HCT116 (cell line): ENCODE results near the gene SPSB4. TPM values are rescaled to one million over a fixed set of nuclear protein-coding genes. Genes with fewer than 3 reads are reported as not detected.

Source experiments
- ATAC-seq: fragments of 200-7000 bp; cut with Tn5 transposase; 2 replicates; pipeline ENCODE4 v1.9.1; 2020; ENCODE audit warnings: mild to moderate bottlenecking, moderate library complexity
- BruUV-seq: library from RNA; stranded (reverse); fragments of 400-500 nt; replicated peaks from 2 replicates; lab custom pipeline; 2021; lab: Mats Ljungman, UMichigan
- CTCF ChIA-PET: fragments of 300-600 bp; sonication (Branson Sonifier 250); formaldehyde crosslinking; loops from one replicate; lab custom pipeline; 2021; ENCODE audit warnings: antibody characterized with exemption; lab: Charles Lee
- POLR2A ChIA-PET: fragments of 300-600, 350-600 bp; sonication (Branson Sonifier 250); formaldehyde crosslinking; loops from one replicate; lab custom pipeline; 2021; ENCODE audit warnings: antibody characterized with exemption; lab: Charles Lee
- RAD21 ChIA-PET, 2 experiments: fragments of 300-600 bp; sonication (Branson Sonifier 250); formaldehyde crosslinking; loops; one replicate each; lab custom pipeline; 2023; ENCODE audit warnings: low total read pairs in 2 of 2; ENCODE audit not compliant: uncharacterized antibody in 2 of 2, unreplicated experiment in 2 of 2, low non-redundant PET in 1 of 2; lab: Charles Lee
- DNase-seq: peaks from one replicate; pipeline ENCODE4 v3.0.0-alpha.2; 2010; ENCODE audit warnings: low read depth, low spot score
- H2AFZ ChIP-seq: fragments of 200-600 bp; shearing (Covaris generic), sonication (generic); 2 replicates; pipeline ENCODE4 v1.6.1; 2017; ENCODE audit warnings: low read depth, mixed run types, mixed read lengths, antibody characterized with exemption, low read length; ENCODE audit not compliant: poor library complexity, severe bottlenecking
- H3K27ac ChIP-seq: 2 replicates; pipeline ENCODE4 v1.5.1; 2012; ENCODE audit warnings: low read depth, low read length
- H3K27me3 ChIP-seq: fragments of 200-600 bp; sonication (generic); 2 replicates; pipeline ENCODE4 v1.6.1; 2016; ENCODE audit warnings: mixed run types, low read length, mixed read lengths; ENCODE audit not compliant: insufficient read depth
- H3K36me3 ChIP-seq, 2 experiments: fragments of 200-500 bp in 1 of 2; fragments of 200-600 bp in 1 of 2; sonication (Bioruptor generic) in 1 of 2; sonication (generic) in 1 of 2; 2 replicates each; pipeline versions ENCODE4 v1.5.1 to v1.6.1; 2014 to 2016; ENCODE audit warnings: low read length in 2 of 2, inconsistent platforms in 1 of 2, mixed read lengths in 1 of 2, mixed run types in 1 of 2; ENCODE audit not compliant: insufficient read depth in 2 of 2, control insufficient read depth in 1 of 2
- H3K4me1 ChIP-seq, 2 experiments: fragments of 200-600 bp in 1 of 2; sonication (generic) in 1 of 2; 2 replicates each; pipeline versions ENCODE4 v1.5.1 to v1.6.1; 2012 to 2017; ENCODE audit warnings: low read length in 2 of 2, inconsistent platforms in 1 of 2, mild to moderate bottlenecking in 1 of 2, mixed read lengths in 1 of 2, mixed run types in 1 of 2, moderate library complexity in 1 of 2; ENCODE audit not compliant: insufficient read depth in 2 of 2, control insufficient read depth in 1 of 2
- H3K4me2 ChIP-seq: fragments of 200-600 bp; sonication (generic); 2 replicates; pipeline ENCODE4 v1.6.1; 2017; ENCODE audit warnings: mixed run types, low read length, mixed read lengths
- H3K4me3 ChIP-seq, 2 experiments: fragments of 200-600 bp in 1 of 2; sonication (generic) in 1 of 2; replicated peaks in 1 of 2; 2 replicates each; pipeline ENCODE4 v1.5.1; 2011 to 2016; ENCODE audit warnings: low read length in 2 of 2, control low read depth in 1 of 2, low read depth in 1 of 2, mild to moderate bottlenecking in 1 of 2, mixed read lengths in 1 of 2, mixed run types in 1 of 2
- H3K79me2 ChIP-seq: fragments of 200-600 bp; sonication (generic); 2 replicates; pipeline ENCODE4 v1.6.1; 2017; ENCODE audit warnings: mild to moderate bottlenecking, mixed run types, low read length, moderate library complexity, mixed read lengths; ENCODE audit not compliant: insufficient read depth
- H3K9ac ChIP-seq: fragments of 200-600 bp; sonication (generic); 2 replicates; pipeline ENCODE4 v1.6.1; 2016; ENCODE audit warnings: low read length, mixed read lengths
- H3K9me2 ChIP-seq: fragments of 200-600 bp; sonication (generic), shearing (Covaris generic); 2 replicates; pipeline ENCODE4 v1.6.1; 2017; ENCODE audit warnings: mixed run types, mild to moderate bottlenecking, moderate library complexity; ENCODE audit not compliant: insufficient read depth
- H3K9me3 ChIP-seq, 2 experiments: fragments of 200-500 bp in 1 of 2; fragments of 200-600 bp in 1 of 2; sonication (Bioruptor generic) in 1 of 2; sonication (generic) in 1 of 2; 2 replicates each; pipeline ENCODE4 v1.6.1; 2014 to 2017; ENCODE audit warnings: low read length in 2 of 2, mixed read lengths in 2 of 2, inconsistent platforms in 1 of 2, low read depth in 1 of 2, mild to moderate bottlenecking in 1 of 2, mixed run types in 1 of 2, moderate library complexity in 1 of 2; ENCODE audit not compliant: control insufficient read depth in 1 of 2, insufficient read depth in 1 of 2
- H4K20me1 ChIP-seq: fragments of 200-600 bp; sonication (generic), shearing (Covaris generic); 2 replicates; pipeline ENCODE4 v1.6.1; 2017; ENCODE audit warnings: mixed run types, mild to moderate bottlenecking, moderate library complexity; ENCODE audit not compliant: insufficient read depth
- CBX3 ChIP-seq: IDR thresholded peaks from 2 replicates; pipeline ENCODE4 v1.6.1; 2012; ENCODE audit warnings: low read depth
- CEBPB ChIP-seq: IDR thresholded peaks from 2 replicates; pipeline ENCODE4 v1.6.1; 2012; ENCODE audit warnings: low read depth
- ELF1 ChIP-seq: IDR thresholded peaks from 2 replicates; pipeline ENCODE4 v1.6.1; 2012; ENCODE audit warnings: low read depth, borderline replicate concordance
- EZH2phosphoT487 ChIP-seq: fragments of 200-600 bp; IDR thresholded peaks from 2 replicates; pipeline ENCODE4 v1.6.1; 2018; ENCODE audit warnings: antibody characterized with exemption, borderline replicate concordance
- JUND ChIP-seq: IDR thresholded peaks from 2 replicates; pipeline ENCODE4 v1.6.1; 2012
- POLR2AphosphoS5 ChIP-seq: IDR thresholded peaks from 2 replicates; pipeline ENCODE4 v1.6.1; 2011; ENCODE audit warnings: mild to moderate bottlenecking, low read depth, low read length, moderate library complexity
- RAD21 ChIP-seq: IDR thresholded peaks from 2 replicates; pipeline ENCODE4 v1.6.1; 2012; ENCODE audit warnings: low read depth, mild to moderate bottlenecking
- SIN3A ChIP-seq: IDR thresholded peaks from 2 replicates; pipeline ENCODE4 v1.6.1; 2012; ENCODE audit warnings: low read depth
- YY1 ChIP-seq: IDR thresholded peaks from 2 replicates; pipeline ENCODE4 v1.6.1; 2011; ENCODE audit warnings: low read length, low read depth, moderate library complexity, mild to moderate bottlenecking; ENCODE audit not compliant: insufficient replicate concordance; ENCODE audit errors: extremely low read depth
- ZFX ChIP-seq: fragments of 450-650 bp; IDR thresholded peaks from 2 replicates; pipeline ENCODE4 v1.6.1; 2017
- intact Hi-C: fragments of 100-400 bp; cut with micrococcal nuclease; formaldehyde crosslinking; loops from 2 replicates; pipeline ENCODE4 v1.10.0; 2022
- total RNA-seq: library from RNA; stranded (reverse); gene quantifications from one replicate; pipeline ENCODE4 v1.2.1, GENCODE V29; 2021; ENCODE audit not compliant: unreplicated experiment
- TF ChIP-seq, protein P1 (sequence below): IDR thresholded peaks from 2 replicates; pipeline ENCODE4 v1.6.1; 2012
- TF ChIP-seq, protein P2 (sequence below): IDR thresholded peaks from 2 replicates; pipeline ENCODE4 v1.6.1; 2012
- TF ChIP-seq, protein P3 (sequence below): IDR thresholded peaks from 2 replicates; pipeline ENCODE4 v1.6.1; 2011; ENCODE audit warnings: mild to moderate bottlenecking, low read length, moderate library complexity; ENCODE audit not compliant: insufficient replicate concordance; ENCODE audit errors: extremely low read depth
- TF ChIP-seq, protein P4 (sequence below), 3 experiments: fragments of 200-600 bp in 1 of 3; sonication (generic) in 1 of 3; IDR thresholded peaks in 2 of 3; conservative IDR thresholded peaks in 1 of 3; 2 replicates each; pipeline ENCODE4 v1.5.1; 2012 to 2017; ENCODE audit warnings: low read depth in 2 of 3, low read length in 2 of 3, antibody characterized with exemption in 1 of 3, borderline replicate concordance in 1 of 3, control low read depth in 1 of 3, mild to moderate bottlenecking in 1 of 3, mixed read lengths in 1 of 3, mixed run types in 1 of 3, moderate library complexity in 1 of 3; ENCODE audit not compliant: insufficient read depth in 1 of 3

Gene SPSB4
- total RNA-seq, 1 experiment from 2014 or later: 0.57 TPM

DNA sequence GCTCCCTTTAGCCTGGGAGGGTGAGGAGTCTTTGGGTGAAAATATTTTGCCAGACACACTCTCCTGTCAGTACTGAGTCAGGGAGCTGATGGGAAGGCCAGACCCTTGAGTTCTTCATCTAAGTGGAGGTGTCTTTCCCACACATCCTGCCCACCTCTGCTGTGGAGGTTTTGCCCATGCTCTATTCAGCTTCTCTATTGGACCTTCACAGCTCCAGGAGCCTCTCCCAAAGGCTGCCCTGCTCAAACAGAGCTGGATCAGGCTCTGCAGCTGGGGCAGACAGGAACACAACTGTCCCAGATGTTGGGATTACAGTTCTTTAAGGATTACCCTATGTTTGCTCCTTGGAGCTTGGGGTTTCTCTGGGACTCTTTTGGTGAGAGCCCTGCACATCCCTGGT is 77.9 kb downstream of the SPSB4 start:
- H3K36me3 ChIP-seq: no peaks in the 10 kb centered on the region
- H2AFZ ChIP-seq: no peak overlapping the region
- POLR2A ChIA-PET: no interaction called here
- no TSS peak for BruUV-seq
- H3K9ac ChIP-seq: no peak overlapping the region
- H3K79me2 ChIP-seq: no peaks in the 10 kb centered on the region
- TF ChIP-seq YY1 (no peak), ZFX (no peak)
- H3K4me1 ChIP-seq: no peaks in the 10 kb centered on the region
- H3K27me3 ChIP-seq: peaks cover 9% of the 10 kb centered on the region
- no peak overlapping the region for H3K27ac ChIP-seq
- DNase-seq (no peak), ATAC-seq (no peak)
- H3K9me3 ChIP-seq: no peaks in the 10 kb centered on the region
- H3K4me2 ChIP-seq: no peak overlapping the region
- no peak overlapping the region for H3K4me3 ChIP-seq
- RAD21 ChIA-PET: no interaction called here
- no peaks in the 10 kb centered on the region for H4K20me1 ChIP-seq
- intact Hi-C loops: no loop called here
- CTCF ChIA-PET: interaction anchor here (1.9 kb wide), 1 partner anchor 14 kb away, joined by 7 read pairs; no protein-coding TSS in a partner anchor
- no peaks in the 10 kb centered on the region for H3K9me2 ChIP-seq

DNA sequence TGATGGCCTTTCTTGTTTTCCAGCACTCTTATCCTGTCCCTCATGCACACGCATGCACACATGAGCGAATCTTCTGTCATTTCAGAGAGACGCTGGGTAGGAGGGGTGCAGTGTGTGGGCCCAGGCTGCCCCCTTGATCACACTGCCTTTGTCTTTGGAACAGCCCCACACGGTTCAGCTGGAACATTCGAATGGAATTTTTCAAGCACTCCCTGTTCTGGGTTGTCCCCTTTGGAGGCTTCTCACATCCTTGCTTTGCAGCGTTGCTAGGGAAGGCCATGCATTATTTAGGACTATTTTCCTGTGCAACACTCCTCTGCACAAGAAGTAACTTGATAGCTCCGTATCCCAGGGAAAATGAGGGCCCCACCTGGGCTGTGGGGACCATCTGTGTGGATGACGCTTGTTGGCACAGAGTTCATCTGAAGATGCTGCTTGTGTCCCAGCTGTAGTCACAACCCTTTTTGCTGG is 78.4 kb downstream of the SPSB4 start:
- DNase-seq (no peak), ATAC-seq (no peak)
- ChIA-PET POLR2A (no interaction called here), RAD21 (no interaction called here), CTCF (interaction anchor here (1.9 kb wide), 1 partner anchor 14 kb away, joined by 7 read pairs; no protein-coding TSS in a partner anchor)
- no peak overlapping the region for H2AFZ ChIP-seq
- intact Hi-C loops: no loop called here
- H3K79me2 ChIP-seq: no peaks in the 10 kb centered on the region
- TF ChIP-seq POLR2AphosphoS5 (no peak), ELF1 (no peak), SIN3A (no peak), EZH2phosphoT487 (no peak), ZFX (no peak), JUND (no peak), RAD21 (no peak), CBX3 (no peak), CEBPB (no peak), YY1 (no peak)
- TF ChIP-seq, protein P1, sequence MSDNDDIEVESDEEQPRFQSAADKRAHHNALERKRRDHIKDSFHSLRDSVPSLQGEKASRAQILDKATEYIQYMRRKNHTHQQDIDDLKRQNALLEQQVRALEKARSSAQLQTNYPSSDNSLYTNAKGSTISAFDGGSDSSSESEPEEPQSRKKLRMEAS: no peak
- TF ChIP-seq, protein P2, sequence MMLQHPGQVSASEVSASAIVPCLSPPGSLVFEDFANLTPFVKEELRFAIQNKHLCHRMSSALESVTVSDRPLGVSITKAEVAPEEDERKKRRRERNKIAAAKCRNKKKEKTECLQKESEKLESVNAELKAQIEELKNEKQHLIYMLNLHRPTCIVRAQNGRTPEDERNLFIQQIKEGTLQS: no peak
- TF ChIP-seq, protein P3, sequence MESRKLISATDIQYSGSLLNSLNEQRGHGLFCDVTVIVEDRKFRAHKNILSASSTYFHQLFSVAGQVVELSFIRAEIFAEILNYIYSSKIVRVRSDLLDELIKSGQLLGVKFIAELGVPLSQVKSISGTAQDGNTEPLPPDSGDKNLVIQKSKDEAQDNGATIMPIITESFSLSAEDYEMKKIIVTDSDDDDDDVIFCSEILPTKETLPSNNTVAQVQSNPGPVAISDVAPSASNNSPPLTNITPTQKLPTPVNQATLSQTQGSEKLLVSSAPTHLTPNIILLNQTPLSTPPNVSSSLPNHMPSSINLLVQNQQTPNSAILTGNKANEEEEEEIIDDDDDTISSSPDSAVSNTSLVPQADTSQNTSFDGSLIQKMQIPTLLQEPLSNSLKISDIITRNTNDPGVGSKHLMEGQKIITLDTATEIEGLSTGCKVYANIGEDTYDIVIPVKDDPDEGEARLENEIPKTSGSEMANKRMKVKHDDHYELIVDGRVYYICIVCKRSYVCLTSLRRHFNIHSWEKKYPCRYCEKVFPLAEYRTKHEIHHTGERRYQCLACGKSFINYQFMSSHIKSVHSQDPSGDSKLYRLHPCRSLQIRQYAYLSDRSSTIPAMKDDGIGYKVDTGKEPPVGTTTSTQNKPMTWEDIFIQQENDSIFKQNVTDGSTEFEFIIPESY: no peak
- TF ChIP-seq, protein P4, sequence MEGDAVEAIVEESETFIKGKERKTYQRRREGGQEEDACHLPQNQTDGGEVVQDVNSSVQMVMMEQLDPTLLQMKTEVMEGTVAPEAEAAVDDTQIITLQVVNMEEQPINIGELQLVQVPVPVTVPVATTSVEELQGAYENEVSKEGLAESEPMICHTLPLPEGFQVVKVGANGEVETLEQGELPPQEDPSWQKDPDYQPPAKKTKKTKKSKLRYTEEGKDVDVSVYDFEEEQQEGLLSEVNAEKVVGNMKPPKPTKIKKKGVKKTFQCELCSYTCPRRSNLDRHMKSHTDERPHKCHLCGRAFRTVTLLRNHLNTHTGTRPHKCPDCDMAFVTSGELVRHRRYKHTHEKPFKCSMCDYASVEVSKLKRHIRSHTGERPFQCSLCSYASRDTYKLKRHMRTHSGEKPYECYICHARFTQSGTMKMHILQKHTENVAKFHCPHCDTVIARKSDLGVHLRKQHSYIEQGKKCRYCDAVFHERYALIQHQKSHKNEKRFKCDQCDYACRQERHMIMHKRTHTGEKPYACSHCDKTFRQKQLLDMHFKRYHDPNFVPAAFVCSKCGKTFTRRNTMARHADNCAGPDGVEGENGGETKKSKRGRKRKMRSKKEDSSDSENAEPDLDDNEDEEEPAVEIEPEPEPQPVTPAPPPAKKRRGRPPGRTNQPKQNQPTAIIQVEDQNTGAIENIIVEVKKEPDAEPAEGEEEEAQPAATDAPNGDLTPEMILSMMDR (IDR thresholded peaks at IDR 0.05 in 2 of 3, conservative IDR thresholded peaks at IDR 0.05 in 1 of 3; ENCODE audit: borderline replicate concordance in 1 of 3, insufficient read depth in 1 of 3, low read depth in 2 of 3, low read length in 2 of 3): no peak
- no peak overlapping the region for H3K4me3 ChIP-seq
- BruUV-seq: no TSS peak
- H3K9me3 ChIP-seq: no peaks in the 10 kb centered on the region
- no peaks in the 10 kb centered on the region for H3K4me1 ChIP-seq
- no peak overlapping the region for H3K9ac ChIP-seq
- H3K27me3 ChIP-seq: peaks cover 12% of the 10 kb centered on the region
- no peak overlapping the region for H3K4me2 ChIP-seq
- H3K36me3 ChIP-seq: no peaks in the 10 kb centered on the region
- H3K9me2 ChIP-seq: no peaks in the 10 kb centered on the region
- H4K20me1 ChIP-seq: no peaks in the 10 kb centered on the region
- no peak overlapping the region for H3K27ac ChIP-seq
